Stimulated activated CD4-positive, alpha-beta T cell treated with anti-CD3 and anti-CD28 coated beads, Interleukin-2, amount 100 ng/mL, for 4 hours (primary cell): ENCODE measurements around the gene CDCA8.
A peak's percentile ranks its signal among the peaks of the same experiment; 100 is the strongest.
"Not testable (repeated sequence)": the region's sequence is repeated elsewhere in the genome, so short reads cannot be mapped to it uniquely, and the experiment has no call there.

Experiments
- DNase-seq: peaks from one replicate; pipeline ENCODE4 v3.0.0-alpha.2; 2020; ENCODE audit warnings: low read depth

Gene CDCA8

GRCh38 chr1:37673920-37674319, 18.4 kb upstream of the CDCA8 start:
- no peak for DNase-seq

- DNase-seq, result no peak
Measured at GRCh38 chr1:37676281-37677142, 15.8 kb upstream of the CDCA8 start.

GRCh38 chr1:37677143-37677439, 15.2 kb upstream of the CDCA8 start:
- DNase-seq, result no peak

- no peak for DNase-seq
Measured at GRCh38 chr1:37677808-37678207, 14.5 kb upstream of the CDCA8 start.

GRCh38 chr1:37680933-37681332, 11.4 kb upstream of the CDCA8 start:
- DNase-seq, result no peak

- peak; percentile 59 for DNase-seq
Measured at GRCh38 chr1:37682334-37682987, 9.9 kb upstream of the CDCA8 start.

GRCh38 chr1:37684182-37684581, 8.1 kb upstream of the CDCA8 start:
- DNase-seq, result not testable (repeated sequence)

- no peak for DNase-seq
Measured at GRCh38 chr1:37685722-37686121, 6.6 kb upstream of the CDCA8 start.

- not testable (repeated sequence) for DNase-seq
Measured at GRCh38 chr1:37687764-37688163, 4.6 kb upstream of the CDCA8 start.

GRCh38 chr1:37688926-37689325, 3.4 kb upstream of the CDCA8 start:
- DNase-seq, result no peak

- DNase-seq, result no peak
Measured at GRCh38 chr1:37691497-37692077, 729 bp upstream of the CDCA8 start.

- DNase-seq, result no peak
Measured at GRCh38 chr1:37692834-37693175, 489 bp downstream of the CDCA8 start.

- DNase-seq, result no peak
Measured at GRCh38 chr1:37697090-37697489, 4.8 kb downstream of the CDCA8 start.

GRCh38 chr1:37697737-37698136, 5.4 kb downstream of the CDCA8 start:
- DNase-seq, result no peak

GRCh38 chr1:37699147-37699546, 6.8 kb downstream of the CDCA8 start:
- no peak for DNase-seq

- no peak for DNase-seq
Measured at GRCh38 chr1:37701051-37701450, 8.7 kb downstream of the CDCA8 start.

- no peak for DNase-seq
Measured at GRCh38 chr1:37703061-37703460, 10.7 kb downstream of the CDCA8 start.

- DNase-seq, result no peak
Measured at GRCh38 chr1:37704966-37705365, 12.7 kb downstream of the CDCA8 start.

GRCh38 chr1:37705399-37705798, 13.1 kb downstream of the CDCA8 start:
- DNase-seq, result no peak

GRCh38 chr1:37708471-37708870, 16.2 kb downstream of the CDCA8 start:
- DNase-seq, result no peak

GRCh38 chr1:37714226-37714625, 21.9 kb downstream of the CDCA8 start:
- no peak for DNase-seq

GRCh38 chr1:37714689-37715088, 22.4 kb downstream of the CDCA8 start:
- DNase-seq, result no peak

- DNase-seq, result no peak
Measured at GRCh38 chr1:37716321-37716720, 24.0 kb downstream of the CDCA8 start.

- no peak for DNase-seq
Measured at GRCh38 chr1:37717631-37718030, 25.3 kb downstream of the CDCA8 start.
